ENCODE results near the gene GEMIN2. TPM values are rescaled to one million over a fixed set of nuclear protein-coding genes. Genes with fewer than 3 reads are reported as not detected.
"Not testable (repeated sequence)": the region's sequence is repeated elsewhere in the genome, so short reads cannot be mapped to it uniquely, and the experiment has no call there.

Gene GEMIN2
- total RNA-seq, 2 donors from 2014 or later: 5.0 to 5.5 TPM

DNA sequence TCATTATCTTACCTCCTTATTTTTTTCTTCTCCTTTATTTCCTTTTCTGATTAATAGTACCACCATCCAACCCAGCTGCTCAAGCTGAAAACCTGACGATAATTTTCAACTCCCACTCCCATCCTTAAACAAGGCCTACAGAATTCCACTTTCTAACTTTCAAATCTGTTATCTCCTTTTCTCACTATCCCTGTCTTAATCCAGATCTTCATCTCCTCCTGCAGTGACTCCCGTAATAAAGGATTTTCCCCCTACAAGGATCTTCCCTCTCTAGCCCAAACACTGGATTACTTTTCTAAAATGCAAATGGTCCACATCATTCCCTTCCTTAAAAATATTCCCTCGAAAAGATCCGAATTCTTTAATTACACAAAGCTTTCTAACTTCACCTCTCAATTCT, 54.5 kb downstream of the GEMIN2 start:
- DNase-seq (no peak), ATAC-seq (no peak)

DNA sequence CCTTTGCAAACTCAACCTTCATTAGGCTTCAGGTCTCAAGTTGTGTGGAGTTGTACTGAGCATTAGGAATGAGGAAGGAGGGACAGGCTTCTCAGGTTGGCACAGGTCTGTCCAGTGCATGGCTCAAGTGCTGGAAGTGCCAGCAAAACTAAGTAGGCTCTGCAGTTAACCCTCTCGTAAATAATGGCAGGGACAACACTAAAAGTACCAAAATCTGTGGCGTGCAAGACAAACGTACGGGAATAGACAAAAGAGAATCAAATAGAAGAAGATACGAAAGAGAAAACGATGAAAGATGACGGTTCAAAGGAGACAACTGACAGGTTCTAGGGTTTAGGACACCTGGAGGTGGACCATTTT, 55.4 kb downstream of the GEMIN2 start:
- DNase-seq: no peak
- peak; percentile 55 for ATAC-seq

More for the DNA sequence above, 54.5 kb downstream of the GEMIN2 start:
- intact Hi-C loops (cut with DNase I, micrococcal nuclease): no loop called here

DNA sequence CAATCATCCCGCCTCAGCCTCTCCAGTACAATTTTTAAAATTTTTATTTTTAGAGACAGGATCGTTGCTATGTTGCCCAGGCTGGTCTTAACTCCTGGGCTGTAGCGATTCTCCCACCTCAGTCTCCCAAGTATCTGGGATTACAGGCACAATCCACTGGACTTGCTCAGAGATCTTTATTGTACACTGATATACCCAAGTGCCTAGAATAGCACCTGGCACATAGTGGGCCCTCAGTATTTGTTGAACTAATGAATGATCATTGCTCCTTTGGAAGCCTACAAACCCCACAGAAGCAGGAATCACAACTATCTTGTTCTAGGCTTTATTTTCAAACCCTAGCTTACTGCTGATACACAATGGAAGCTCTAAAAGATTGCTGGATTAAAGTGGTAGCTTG, 59.1 kb downstream of the GEMIN2 start:
- intact Hi-C loops (cut with DNase I, micrococcal nuclease): loop anchor here in 1 of 2 donors (5.0 kb wide), 1 partner anchor 71 kb away; the partner anchor contains the start of gene SEC23A
- no peak for DNase-seq

More for the DNA sequence above, 55.4 kb downstream of the GEMIN2 start:
- intact Hi-C loops (cut with DNase I, micrococcal nuclease): no loop called here

DNA sequence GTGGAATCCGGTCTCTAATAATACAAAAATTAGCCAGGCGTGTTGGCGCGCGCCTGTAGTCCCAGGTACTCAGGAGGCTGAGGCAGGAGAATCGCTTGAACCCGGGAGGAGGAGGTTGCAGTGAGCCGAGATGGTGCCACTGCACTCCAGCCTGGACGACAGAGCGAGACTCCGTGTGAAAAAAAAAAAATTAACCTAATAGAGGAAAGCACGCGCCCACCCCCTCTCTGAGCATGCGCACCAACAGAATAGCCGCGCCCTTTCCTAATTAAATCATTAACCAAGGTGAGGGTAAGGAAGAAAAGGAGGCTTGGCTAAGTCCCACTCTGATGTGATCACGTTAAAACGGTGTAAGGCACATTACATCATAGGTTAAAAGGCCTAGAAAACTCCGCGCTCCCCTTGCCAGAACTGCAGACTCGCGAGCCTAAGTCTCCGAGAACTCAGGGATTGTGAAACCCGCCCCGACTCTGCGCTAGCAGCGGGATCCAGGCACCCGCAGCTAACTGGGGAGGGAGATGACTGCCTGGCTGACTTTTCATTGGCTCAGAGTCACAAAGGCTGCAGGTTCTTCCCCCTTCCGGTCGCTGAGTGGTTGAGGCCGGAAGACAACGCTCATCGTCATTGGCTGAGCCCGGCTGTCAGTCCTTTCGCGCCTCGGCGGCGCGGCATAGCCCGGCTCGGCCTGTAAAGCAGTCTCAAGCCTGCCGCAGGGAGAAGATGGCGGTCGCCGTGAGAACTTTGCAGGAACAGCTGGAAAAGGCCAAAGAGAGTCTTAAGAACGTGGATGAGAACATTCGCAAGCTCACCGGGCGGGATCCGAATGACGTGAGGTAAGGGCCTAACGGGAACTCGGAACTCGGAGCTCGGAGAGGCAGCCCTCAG, 60.7 kb downstream of the GEMIN2 start, which contains the start of gene PNN:
TSS of gene PNN (plus strand) at position 695 of the 885 bp plus-strand sequence. CDS start at position 721, 26 bp downstream.
- ATAC-seq: peak; percentile 87
- DNase-seq: peak; percentile 95 to 98
- intact Hi-C loops (cut with DNase I, micrococcal nuclease): loop anchor here in 1 of 2 donors (5.0 kb wide), 2 partner anchors 73 to 92 kb away; partner anchors contain the start of gene SEC23A

More for the DNA sequence above, 59.1 kb downstream of the GEMIN2 start:
- no peak for ATAC-seq

DNA sequence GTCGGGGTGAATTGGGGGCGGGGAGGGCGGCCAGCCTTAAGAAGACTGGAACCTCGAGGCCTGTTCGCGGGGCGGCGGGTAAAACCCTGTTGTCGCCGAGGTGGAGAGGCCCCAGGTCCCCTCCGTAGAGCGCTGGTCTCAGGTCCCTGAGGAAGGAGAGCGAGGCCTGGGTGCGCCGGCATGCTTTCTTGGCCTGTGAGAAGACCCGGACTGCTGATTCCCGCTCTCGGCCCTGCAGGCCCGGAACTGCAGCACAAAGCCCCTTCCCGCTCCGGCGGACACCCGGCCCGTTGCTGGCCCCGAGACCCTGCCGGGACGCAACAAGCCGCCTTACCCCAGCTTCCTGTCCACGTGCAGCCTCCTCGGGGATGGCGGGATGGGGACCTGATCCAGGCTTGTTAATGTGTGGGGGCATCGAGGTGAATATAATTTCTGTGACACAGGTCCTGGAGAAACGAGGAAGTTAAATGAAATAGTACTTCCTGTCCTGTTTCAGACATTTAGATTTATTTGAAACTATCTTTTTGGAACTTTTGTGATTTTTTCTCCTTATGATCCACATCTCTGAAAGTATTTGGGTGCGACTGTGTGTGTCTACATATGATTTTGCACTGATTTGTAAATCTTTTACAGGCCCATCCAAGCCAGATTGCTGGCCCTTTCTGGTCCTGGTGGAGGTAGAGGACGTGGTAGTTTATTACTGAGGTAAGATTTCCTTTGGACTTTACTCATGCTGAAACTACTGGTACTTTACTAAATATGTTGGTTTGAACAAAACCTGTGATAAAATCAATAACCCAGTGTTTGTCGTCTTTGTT, 61.5 kb downstream of the GEMIN2 start:
- peak; percentile 23 for ATAC-seq
- DNase-seq: peak in 1 of 2 donors; percentile 43
- intact Hi-C loops (cut with DNase I, micrococcal nuclease): loop anchor here in 1 of 2 donors (5.0 kb wide), 1 partner anchor 92 kb away; no protein-coding TSS in a partner anchor

DNA sequence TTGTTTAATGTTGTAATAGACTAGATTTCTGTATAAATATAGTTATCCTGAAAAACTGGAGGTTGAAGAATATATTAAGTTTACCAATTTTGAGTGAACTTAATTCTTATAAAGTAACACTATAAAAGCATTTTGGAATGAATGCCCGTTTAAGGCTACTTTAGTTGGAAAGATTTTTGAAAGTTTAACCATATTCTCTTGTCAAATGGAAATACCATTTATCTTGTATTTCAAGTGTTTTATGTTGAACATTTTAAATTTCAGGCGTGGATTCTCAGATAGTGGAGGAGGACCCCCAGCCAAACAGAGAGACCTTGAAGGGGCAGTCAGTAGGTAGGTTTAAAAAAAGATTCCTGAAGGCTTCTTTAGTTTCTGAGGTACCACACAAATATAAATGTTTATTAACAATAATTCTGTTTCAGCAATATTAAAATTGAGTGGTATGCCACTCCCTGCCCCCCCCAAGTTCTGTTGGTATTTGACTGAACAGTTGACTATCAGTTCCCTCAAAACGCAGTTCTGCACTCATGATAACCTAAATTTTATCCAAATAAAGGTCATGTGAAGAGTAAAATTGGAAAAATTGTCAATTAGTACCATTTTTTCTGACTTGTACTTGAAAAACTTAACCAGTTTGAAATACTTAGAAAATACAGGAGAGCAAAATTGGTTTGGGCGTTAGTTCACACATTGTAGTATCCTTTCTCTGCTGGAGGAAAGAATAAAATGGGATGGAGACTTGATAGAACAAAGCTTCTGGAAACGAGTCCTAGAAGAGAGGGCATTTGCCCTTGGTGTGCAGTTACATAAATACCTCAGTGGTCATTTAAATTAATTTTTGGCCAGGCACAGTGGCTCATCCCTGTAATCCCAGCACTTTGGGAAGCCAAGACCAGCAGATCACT, 62.4 kb downstream of the GEMIN2 start:
- ATAC-seq (no peak), DNase-seq (no peak)
- intact Hi-C loops (cut with DNase I, micrococcal nuclease): loop anchor here in 1 of 2 donors (5.0 kb wide), 1 partner anchor 91 kb away; no protein-coding TSS in a partner anchor

DNA sequence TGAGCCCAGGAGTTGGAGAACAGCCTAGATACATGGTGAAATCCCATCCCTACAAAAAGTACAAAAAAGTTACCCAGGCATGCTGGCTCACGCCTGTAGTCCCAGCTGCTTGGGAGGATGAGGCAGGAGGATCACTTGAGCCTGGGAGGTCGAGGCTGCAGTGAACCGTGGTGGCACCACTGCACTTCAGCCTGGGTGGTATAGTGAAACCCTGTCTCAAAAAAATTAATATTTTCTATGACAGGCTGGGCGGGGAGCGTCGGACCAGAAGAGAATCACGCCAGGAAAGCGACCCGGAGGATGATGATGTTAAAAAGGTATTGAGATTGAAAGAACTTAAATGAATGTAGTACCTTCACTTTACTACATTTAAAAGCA, 63.0 kb downstream of the GEMIN2 start:
- no peak for ATAC-seq
- intact Hi-C loops (cut with DNase I, micrococcal nuclease): loop anchor here in 1 of 2 donors (5.0 kb wide), 1 partner anchor 90 kb away; no protein-coding TSS in a partner anchor
- DNase-seq: no peak

DNA sequence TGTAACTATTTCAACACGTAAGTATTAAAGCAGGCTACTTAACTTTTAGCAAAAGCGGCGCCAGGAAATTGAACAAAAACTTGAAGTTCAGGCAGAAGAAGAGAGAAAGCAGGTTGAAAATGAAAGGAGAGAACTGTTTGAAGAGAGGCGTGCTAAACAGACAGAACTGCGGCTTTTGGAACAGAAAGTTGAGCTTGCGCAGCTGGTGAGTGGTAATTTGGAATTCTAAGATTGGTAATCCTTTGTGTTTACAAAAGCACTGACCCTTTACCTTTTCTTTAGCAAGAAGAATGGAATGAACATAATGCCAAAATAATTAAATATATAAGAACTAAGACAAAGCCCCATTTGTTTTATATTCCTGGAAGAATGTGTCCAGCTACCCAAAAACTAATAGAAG, 64.9 kb downstream of the GEMIN2 start:
- ATAC-seq (no peak), DNase-seq (no peak)
- intact Hi-C loops (cut with DNase I, micrococcal nuclease): loop anchor here in 1 of 2 donors (5.0 kb wide), 1 partner anchor 88 kb away; no protein-coding TSS in a partner anchor

DNA sequence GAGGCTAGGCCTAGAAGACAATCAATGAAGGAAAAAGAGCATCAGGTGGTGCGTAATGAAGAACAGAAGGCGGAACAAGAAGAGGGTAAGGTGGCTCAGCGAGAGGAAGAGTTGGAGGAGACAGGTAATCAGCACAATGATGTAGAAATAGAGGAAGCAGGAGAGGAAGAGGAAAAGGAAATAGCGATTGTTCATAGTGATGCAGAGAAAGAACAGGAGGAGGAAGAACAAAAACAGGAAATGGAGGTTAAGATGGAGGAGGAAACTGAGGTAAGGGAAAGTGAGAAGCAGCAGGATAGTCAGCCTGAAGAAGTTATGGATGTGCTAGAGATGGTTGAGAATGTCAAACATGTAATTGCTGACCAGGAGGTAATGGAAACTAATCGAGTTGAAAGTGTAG, 66.4 kb downstream of the GEMIN2 start:
- intact Hi-C loops (cut with DNase I, micrococcal nuclease): no loop called here
- DNase-seq (no peak), ATAC-seq (no peak)

DNA sequence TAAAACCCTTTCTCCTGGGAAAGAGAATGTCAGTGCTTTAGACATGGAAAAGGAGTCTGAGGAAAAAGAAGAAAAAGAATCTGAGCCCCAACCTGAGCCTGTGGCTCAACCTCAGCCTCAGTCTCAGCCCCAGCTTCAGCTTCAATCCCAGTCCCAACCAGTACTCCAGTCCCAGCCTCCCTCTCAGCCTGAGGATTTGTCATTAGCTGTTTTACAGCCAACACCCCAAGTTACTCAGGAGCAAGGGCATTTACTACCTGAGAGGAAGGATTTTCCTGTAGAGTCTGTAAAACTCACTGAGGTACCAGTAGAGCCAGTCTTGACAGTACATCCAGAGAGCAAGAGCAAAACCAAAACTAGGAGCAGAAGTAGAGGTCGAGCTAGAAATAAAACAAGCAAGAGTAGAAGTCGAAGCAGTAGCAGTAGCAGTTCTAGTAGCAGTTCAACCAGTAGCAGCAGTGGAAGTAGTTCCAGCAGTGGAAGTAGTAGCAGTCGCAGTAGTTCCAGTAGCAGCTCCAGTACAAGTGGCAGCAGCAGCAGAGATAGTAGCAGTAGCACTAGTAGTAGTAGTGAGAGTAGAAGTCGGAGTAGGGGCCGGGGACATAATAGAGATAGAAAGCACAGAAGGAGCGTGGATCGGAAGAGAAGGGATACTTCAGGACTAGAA, 67.0 kb downstream of the GEMIN2 start:
- DNase-seq: no peak
- ATAC-seq: no peak
- intact Hi-C loops (cut with DNase I, micrococcal nuclease): no loop called here

DNA sequence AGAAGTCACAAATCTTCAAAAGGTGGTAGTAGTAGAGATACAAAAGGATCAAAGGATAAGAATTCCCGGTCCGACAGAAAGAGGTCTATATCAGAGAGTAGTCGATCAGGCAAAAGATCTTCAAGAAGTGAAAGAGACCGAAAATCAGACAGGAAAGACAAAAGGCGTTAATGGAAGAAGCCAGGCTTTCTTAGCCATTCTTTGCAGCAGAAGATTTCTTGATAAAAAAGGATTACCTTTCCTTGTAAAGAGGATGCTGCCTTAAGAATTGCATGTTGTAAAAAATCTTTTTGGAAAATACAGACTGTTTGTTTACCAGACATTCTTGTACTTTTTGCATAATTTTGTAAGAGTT, 67.5 kb downstream of the GEMIN2 start:
- intact Hi-C loops (cut with DNase I, micrococcal nuclease): no loop called here
- ATAC-seq (no peak), DNase-seq (no peak)

DNA sequence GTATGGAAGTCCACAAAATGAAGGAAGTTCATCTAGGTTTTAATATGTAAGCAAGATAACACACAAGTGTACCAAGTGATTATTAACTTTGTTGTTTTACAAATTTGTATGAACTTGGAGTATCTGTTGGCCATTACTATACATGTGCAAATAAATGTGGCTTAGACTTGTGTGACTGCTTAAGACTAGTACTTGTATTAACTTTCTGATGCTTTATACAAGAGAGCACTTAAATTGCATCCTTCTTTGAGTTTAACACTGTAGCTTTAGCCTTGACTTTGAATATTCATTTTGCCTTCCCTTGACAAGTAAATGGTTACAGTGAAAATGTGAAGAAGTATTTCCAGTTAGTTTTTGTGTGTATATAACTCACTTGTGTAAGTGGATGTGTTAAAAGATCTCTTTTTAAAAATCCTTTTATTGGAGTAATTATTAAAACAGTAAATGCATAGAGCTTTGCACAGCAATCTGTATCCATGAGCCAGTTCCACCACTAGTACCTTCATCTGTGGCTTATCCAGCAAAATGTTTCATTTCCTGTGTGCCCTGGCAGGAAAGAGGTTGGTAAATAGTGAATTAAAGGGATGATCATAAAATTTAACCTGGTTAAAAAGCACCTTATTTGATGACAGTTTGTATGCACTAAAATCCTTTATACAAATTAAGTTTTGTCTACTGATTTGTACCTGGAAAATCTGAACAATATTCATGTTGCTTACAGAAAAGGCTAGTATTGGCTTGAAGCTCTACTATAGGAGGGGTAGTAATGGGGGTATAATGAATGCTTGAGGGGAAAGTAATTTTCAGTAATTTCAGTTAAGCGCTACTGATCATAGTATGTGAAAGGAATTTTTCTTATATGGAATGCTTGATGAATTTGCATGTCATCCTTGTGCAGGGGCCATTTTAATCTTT, 68.9 kb downstream of the GEMIN2 start:
- DNase-seq: no peak
- ATAC-seq: no peak
- intact Hi-C loops (cut with DNase I, micrococcal nuclease): no loop called here

DNA sequence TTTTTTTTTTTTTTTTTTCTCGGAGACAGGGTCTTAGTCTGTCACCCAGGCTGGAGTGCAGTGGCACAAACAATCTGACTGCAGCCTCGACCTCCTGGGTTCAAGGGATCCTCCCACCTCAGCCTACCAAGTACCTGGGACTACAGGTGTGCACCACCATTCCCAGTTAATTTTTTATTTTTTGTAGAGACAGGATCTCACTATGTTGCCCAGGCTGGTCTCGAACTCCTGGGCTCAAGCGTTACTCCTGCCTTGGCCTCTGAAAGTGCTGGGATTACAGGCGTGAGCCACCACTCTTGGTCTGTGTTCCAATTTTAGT, 69.5 kb downstream of the GEMIN2 start:
- intact Hi-C loops (cut with DNase I, micrococcal nuclease); DNase-seq: not testable (repeated sequence)

DNA sequence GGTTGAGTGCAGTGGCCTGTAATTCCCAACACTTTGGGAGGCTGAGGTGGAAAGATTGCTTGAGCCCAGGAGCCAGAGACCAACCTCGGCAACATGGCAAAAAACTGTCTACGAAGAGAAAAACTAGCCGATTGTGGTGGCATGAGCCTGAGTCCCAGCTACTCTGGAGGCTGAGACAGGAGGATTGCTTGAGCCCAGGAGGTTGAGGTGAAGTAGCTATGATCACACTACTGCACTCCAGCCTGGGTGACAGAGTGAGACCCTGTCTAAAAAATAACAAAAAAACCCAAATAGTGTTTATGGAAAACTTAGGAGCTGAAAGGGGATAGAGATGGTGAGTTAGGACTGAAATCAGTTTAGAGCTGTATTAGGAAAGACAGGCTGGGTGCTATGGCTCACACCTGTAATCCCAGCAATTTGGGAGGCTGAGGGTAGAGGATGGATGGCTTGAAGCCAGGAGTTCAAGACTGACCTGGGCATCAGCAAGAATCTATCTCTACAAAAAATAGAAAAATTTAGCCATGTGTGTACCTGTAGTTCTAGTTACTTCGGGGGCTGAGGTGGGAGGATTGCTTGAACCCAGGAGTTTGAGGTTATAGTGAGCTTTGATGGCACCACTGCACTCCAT, 70.6 kb downstream of the GEMIN2 start:
- DNase-seq (no peak), ATAC-seq (peak; percentile 15)
- intact Hi-C loops (cut with DNase I, micrococcal nuclease): no loop called here

More for the DNA sequence above, 69.5 kb downstream of the GEMIN2 start:
- ATAC-seq: not testable (repeated sequence)

DNA sequence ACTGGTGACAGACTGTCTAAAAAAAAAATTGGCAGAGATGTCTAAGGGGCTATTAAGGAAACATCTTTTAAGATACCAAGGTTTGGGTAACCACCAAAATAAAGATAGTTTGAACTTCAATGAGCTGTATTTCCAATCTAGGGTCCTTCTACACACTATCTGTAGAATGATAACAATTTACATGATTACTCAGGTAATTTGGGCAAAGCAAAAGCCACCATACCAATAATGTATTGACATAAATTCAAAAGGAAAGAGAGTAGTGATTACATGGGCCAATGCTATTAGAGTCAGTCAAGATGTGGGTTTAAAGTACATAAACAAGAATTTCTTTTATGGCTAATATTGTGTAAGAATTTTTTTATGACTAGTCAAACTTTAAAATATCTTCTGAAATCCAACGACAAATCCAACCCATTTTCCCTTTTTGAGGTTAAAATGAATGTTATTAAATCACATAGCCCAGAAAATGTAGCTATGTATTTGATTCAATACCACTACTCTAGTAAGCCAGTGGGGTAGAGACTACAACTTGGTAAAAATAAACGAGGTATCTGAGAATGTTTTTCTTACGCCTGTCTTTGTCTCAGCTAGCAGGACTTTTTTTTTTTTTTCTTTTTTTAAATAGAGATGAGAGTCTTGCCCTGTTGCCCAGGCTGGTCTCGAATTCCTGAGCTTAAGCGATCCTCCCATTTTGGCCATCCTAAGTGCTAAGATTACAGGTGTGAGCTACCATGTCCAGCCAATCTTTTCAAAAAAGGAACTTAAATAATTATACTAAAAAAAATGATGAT, 71.3 kb downstream of the GEMIN2 start:
- no peak for DNase-seq
- intact Hi-C loops (cut with DNase I, micrococcal nuclease): no loop called here
- no peak for ATAC-seq
